H9 (cell line): ENCODE data around the gene SERP1. TPM values are rescaled to one million over a fixed set of nuclear protein-coding genes. Genes with fewer than 3 reads are reported as not detected.

Experiments used
- DNase-seq: peaks from one replicate; pipeline ENCODE4 v3.0.0-alpha.2; 2017
- H2AFZ ChIP-seq: one replicate; pipeline ENCODE4 v1.6.1; 2013; ENCODE audit warnings: mild to moderate bottlenecking, low read length, control low read depth, moderate library complexity
- H2AK5ac ChIP-seq: 2 replicates; pipeline ENCODE4 v1.6.1; 2013; ENCODE audit warnings: low read length, control low read depth, mixed read lengths; ENCODE audit not compliant: insufficient read length
- H2BK120ac ChIP-seq: one replicate; pipeline ENCODE4 v1.6.1; 2013; ENCODE audit warnings: low read depth, mild to moderate bottlenecking, low read length, control low read depth, inconsistent platforms; ENCODE audit not compliant: poor library complexity, severe bottlenecking
- H2BK12ac ChIP-seq: 2 replicates; pipeline ENCODE4 v1.6.1; 2013; ENCODE audit warnings: low read length, control low read depth, mixed read lengths, low read depth; ENCODE audit not compliant: insufficient read length
- H2BK15ac ChIP-seq: 2 replicates; pipeline ENCODE4 v1.6.1; 2013; ENCODE audit warnings: low read depth, low read length, control low read depth
- H2BK20ac ChIP-seq: one replicate; pipeline ENCODE4 v1.6.1; 2013; ENCODE audit warnings: low read depth, mild to moderate bottlenecking, low read length, control low read depth, inconsistent platforms; ENCODE audit not compliant: poor library complexity, severe bottlenecking
- H2BK5ac ChIP-seq: 2 replicates; pipeline ENCODE4 v1.6.1; 2013; ENCODE audit warnings: low read length, control low read depth, mixed read lengths; ENCODE audit not compliant: insufficient read length
- H3K14ac ChIP-seq: 2 replicates; pipeline ENCODE4 v1.6.1; 2013; ENCODE audit warnings: low read length, control low read depth; ENCODE audit not compliant: insufficient read depth
- H3K18ac ChIP-seq: 2 replicates; pipeline ENCODE4 v1.6.1; 2013; ENCODE audit warnings: low read depth, mild to moderate bottlenecking, mixed read lengths, low read length, control low read depth; ENCODE audit not compliant: insufficient read length
- H3K23ac ChIP-seq: 2 replicates; pipeline ENCODE4 v1.6.1; 2013; ENCODE audit warnings: low read length, control low read depth, mixed read lengths, low read depth; ENCODE audit not compliant: insufficient read length
- H3K23me2 ChIP-seq: 2 replicates; pipeline ENCODE4 v1.6.1; 2013; ENCODE audit warnings: low read depth, mild to moderate bottlenecking, mixed read lengths, low read length, control low read depth; ENCODE audit not compliant: insufficient read length, poor library complexity, severe bottlenecking
- H3K27ac ChIP-seq: 2 replicates; pipeline ENCODE4 v1.5.1; 2013; ENCODE audit warnings: low read length, control low read depth, mixed read lengths, low read depth; ENCODE audit not compliant: insufficient read length
- H3K27me3 ChIP-seq: 2 replicates; pipeline ENCODE4 v1.6.1; 2013; ENCODE audit warnings: low read length, control low read depth, inconsistent platforms; ENCODE audit not compliant: insufficient read depth
- H3K4ac ChIP-seq: 2 replicates; pipeline ENCODE4 v1.6.1; 2013; ENCODE audit warnings: low read depth, mild to moderate bottlenecking, control low read depth, inconsistent platforms, low read length, moderate library complexity
- H3K4me1 ChIP-seq: 2 replicates; pipeline ENCODE4 v1.6.1; 2013; ENCODE audit warnings: low read length, control low read depth, inconsistent platforms; ENCODE audit not compliant: insufficient read depth
- H3K4me2 ChIP-seq: 2 replicates; pipeline ENCODE4 v1.6.1; 2013; ENCODE audit warnings: low read length, control low read depth, mixed read lengths; ENCODE audit not compliant: insufficient read length, insufficient read depth
- H3K56ac ChIP-seq: 2 replicates; pipeline ENCODE4 v1.6.1; 2013; ENCODE audit warnings: low read depth, mild to moderate bottlenecking, mixed read lengths, low read length, control low read depth; ENCODE audit not compliant: insufficient read length
- H3K79me1 ChIP-seq: 2 replicates; pipeline ENCODE4 v1.6.1; 2013; ENCODE audit warnings: low read depth, mild to moderate bottlenecking, moderate library complexity, low read length, control low read depth, inconsistent platforms; ENCODE audit not compliant: insufficient read depth, poor library complexity, severe bottlenecking
- H3K79me2 ChIP-seq: 2 replicates; pipeline ENCODE4 v1.6.1; 2013; ENCODE audit warnings: low read length, control low read depth, inconsistent platforms; ENCODE audit not compliant: insufficient read depth
- H3K9ac ChIP-seq: 2 replicates; pipeline ENCODE4 v1.6.1; 2013; ENCODE audit warnings: low read length, control low read depth, mixed read lengths; ENCODE audit not compliant: insufficient read length; ENCODE audit errors: extremely low read depth
- H3K9me3 ChIP-seq: one replicate; pipeline ENCODE4 v1.6.1; 2013; ENCODE audit warnings: low read depth, low read length, inconsistent platforms; ENCODE audit not compliant: control insufficient read depth
- H3T11ph ChIP-seq: one replicate; pipeline ENCODE4 v1.6.1; 2013; ENCODE audit warnings: mild to moderate bottlenecking, low read length, control low read depth, inconsistent platforms
- H4K20me1 ChIP-seq: one replicate; pipeline ENCODE4 v1.6.1; 2013; ENCODE audit not compliant: control insufficient read depth, insufficient read length, insufficient read depth
- H4K5ac ChIP-seq: 2 replicates; pipeline ENCODE4 v1.6.1; 2013; ENCODE audit warnings: low read depth, mild to moderate bottlenecking, mixed read lengths, low read length, control low read depth; ENCODE audit not compliant: insufficient read length
- H4K8ac ChIP-seq: replicated peaks from 2 replicates; pipeline ENCODE4 v1.6.1; 2013; ENCODE audit warnings: low read length, control low read depth, mixed read lengths, low read depth; ENCODE audit not compliant: insufficient read length
- H4K91ac ChIP-seq: 2 replicates; pipeline ENCODE4 v1.6.1; 2013; ENCODE audit warnings: low read depth, mild to moderate bottlenecking, moderate library complexity, mixed read lengths, low read length, control low read depth; ENCODE audit not compliant: insufficient read length
- H3K27ac Mint-ChIP-seq, 3 experiments: 2 replicates in 2 of 3; 3 replicates in 1 of 3; pipeline ENCODE4 v1.8.0; 2020 to 2021; ENCODE audit warnings: mixed read lengths in 3 of 3, mild to moderate bottlenecking in 1 of 3, moderate library complexity in 1 of 3
- H3K27me3 Mint-ChIP-seq: 2 replicates; pipeline ENCODE4 v1.8.0; 2021; ENCODE audit warnings: low read depth, mild to moderate bottlenecking, moderate library complexity, mixed read lengths
- H3K36me3 Mint-ChIP-seq, 3 experiments: 2 replicates in 2 of 3; 3 replicates in 1 of 3; pipeline ENCODE4 v1.8.0; 2020 to 2021; ENCODE audit warnings: low read depth in 3 of 3, mixed read lengths in 3 of 3; ENCODE audit not compliant: insufficient read depth in 1 of 3
- H3K4me1 Mint-ChIP-seq, 2 experiments: 2 replicates each; pipeline ENCODE4 v1.8.0; 2020; ENCODE audit warnings: mixed read lengths in 2 of 2
- H3K4me3 Mint-ChIP-seq, 2 experiments: 2 replicates in 1 of 2; 3 replicates in 1 of 2; pipeline ENCODE4 v1.8.0; 2020 to 2021; ENCODE audit warnings: mild to moderate bottlenecking in 2 of 2, mixed read lengths in 2 of 2, moderate library complexity in 1 of 2
- H3K9me3 Mint-ChIP-seq, 2 experiments: 2 replicates in 1 of 2; 3 replicates in 1 of 2; pipeline ENCODE4 v1.8.0; 2020; ENCODE audit warnings: mild to moderate bottlenecking in 2 of 2, mixed read lengths in 2 of 2, moderate library complexity in 1 of 2
- CTCF ChIP-seq: fragments of 200-600 bp; sonication (generic); conservative IDR thresholded peaks from 3 replicates; pipeline ENCODE4 v1.8.0; 2021; ENCODE audit warnings: antibody characterized with exemption, mild to moderate bottlenecking
- WGBS: extraction: QIAGEN DNeasy Blood & Tissue Kit; methylation state at CpG from one replicate; pipeline ENCODE4 v1.1.7; 2013; ENCODE audit warnings: missing lambda C conversion rate, low lambda C conversion rate, mixed read lengths; ENCODE audit not compliant: insufficient read length; ENCODE audit errors: extremely low coverage; 5-methylcytosine and 5-hydroxymethylcytosine counted together
- total RNA-seq: library from RNA; stranded (reverse); gene quantifications from 2 replicates; pipeline ENCODE4 v1.2.1, GENCODE V29; 2021

SERP1 gene
- total RNA-seq, 1 experiment from 2014 or later: 84.8 TPM

DNA sequence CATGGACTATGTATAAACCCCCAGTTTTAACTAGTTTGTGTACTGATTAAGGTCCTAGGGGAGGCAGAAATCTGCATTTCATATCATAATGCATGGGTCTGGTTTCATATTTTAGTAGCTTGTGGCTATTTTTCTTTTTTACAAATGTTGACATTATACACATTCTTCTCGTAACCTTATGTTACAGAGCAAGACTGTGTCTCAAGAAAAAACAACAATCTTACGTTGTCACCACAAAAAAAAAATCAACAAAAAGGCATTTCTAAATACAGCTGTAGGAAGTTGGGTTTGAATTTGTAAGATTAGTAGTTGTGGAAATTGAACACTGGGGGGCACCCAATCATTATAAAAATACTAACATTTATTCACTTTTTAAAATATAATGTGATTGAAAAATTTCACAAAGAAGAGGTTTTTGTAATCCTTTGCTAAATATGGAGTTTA lies 17.9 kb downstream of the SERP1 start:
- Histone ChIP-seq H2AK5ac (no peak overlapping the region), H2BK15ac (no peak overlapping the region), H4K5ac (no peak overlapping the region), H3K9ac (no peak overlapping the region), H3K23ac (no peak overlapping the region), H2BK20ac (no peak overlapping the region), H3T11ph (no peak overlapping the region), H2AFZ (no peak overlapping the region), H4K8ac (no peak overlapping the region), H3K56ac (no peak overlapping the region), H3K14ac (no peak overlapping the region), H3K4me1 (peaks cover 2% of the 10 kb centered on the region), H3K79me2 (no peaks in the 10 kb centered on the region), H2BK120ac (no peak overlapping the region), H3K4me2 (peak overlapping the region; percentile 44), H3K18ac (no peak overlapping the region), H3K27me3 (no peaks in the 10 kb centered on the region), H4K20me1 (no peaks in the 10 kb centered on the region), H3K27ac (no peak overlapping the region), H4K91ac (no peak overlapping the region), H2BK5ac (no peak overlapping the region), H3K23me2 (no peaks in the 10 kb centered on the region), H2BK12ac (no peak overlapping the region), H3K9me3 (no peaks in the 10 kb centered on the region), H3K4ac (no peak overlapping the region), H3K79me1 (no peaks in the 10 kb centered on the region)
- WGBS: no CpG with 5 or more reads among the region's 2 CpGs
- H3K4me3 Mint-ChIP-seq: no peak overlapping the region
- H3K27ac Mint-ChIP-seq: peak overlapping the region in 1 of 3 experiments; percentile 35; a peak in 1 of 7 replicates
- DNase-seq: no peak
- H3K9me3 Mint-ChIP-seq: no peaks in the 10 kb centered on the region
- H3K27me3 Mint-ChIP-seq: no peaks in the 10 kb centered on the region
- peak; percentile 55 for TF ChIP-seq CTCF
- H3K36me3 Mint-ChIP-seq: no peaks in the 10 kb centered on the region
- H3K4me1 Mint-ChIP-seq: peaks cover 18 to 21% of the 10 kb centered on the region in 2 experiments
